Ramos (cell line): ENCODE measurements around the gene TPT1.

Source experiments
- in situ Hi-C: fragments of 300-500 bp; cut with MboI; formaldehyde crosslinking; loops from one replicate; pipeline ENCODE4 v1.14.3; 2022; ENCODE audit warnings: low sequenced_read_pairs; ENCODE audit not compliant: unreplicated experiment

TPT1 gene

GRCh38 chr13:45337395-45337794 is 3.6 kb downstream of the TPT1 start:
- in situ Hi-C loops = no loop called here

DNA sequence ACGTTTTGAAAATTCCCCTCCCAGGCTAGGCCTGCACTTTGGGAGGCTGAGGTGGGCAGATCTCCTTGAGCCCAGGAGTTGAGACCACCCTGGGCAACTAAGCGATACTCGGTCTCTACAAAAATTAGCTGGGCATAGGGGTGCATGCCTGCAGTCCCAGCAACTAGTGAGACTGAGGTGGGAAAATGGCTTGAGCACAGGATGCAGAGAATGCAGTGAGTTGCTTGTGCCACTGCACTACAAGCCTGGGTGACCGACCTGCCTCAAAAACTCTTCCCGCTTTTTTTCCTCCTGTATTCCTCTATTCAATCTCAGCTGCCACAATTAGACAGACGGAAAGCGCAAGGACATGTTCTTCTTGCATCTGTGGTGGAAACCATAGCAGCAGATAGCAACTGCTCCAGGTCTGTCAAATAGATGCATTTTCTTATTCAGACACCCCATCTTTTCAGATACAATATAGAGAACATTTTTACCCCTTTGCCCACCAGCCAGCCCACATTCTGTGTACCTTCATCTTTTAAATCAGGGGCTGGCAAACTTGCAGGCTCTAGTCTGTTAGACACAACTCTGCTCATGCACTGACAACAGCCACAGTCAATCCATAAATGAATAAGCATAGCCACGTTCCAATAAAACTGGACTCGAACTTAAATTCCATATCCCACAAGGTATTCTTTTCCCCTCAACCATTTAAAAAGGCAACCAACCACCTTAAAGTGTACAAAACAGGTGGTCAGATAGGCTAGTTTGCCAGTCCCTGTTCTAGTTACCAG is 4.8 kb downstream of the TPT1 start:
- in situ Hi-C loops = no loop called here

- in situ Hi-C loops = no loop called here
These were observed 5.5 kb downstream of the TPT1 start for GRCh38 chr13:45335397-45336024.

DNA sequence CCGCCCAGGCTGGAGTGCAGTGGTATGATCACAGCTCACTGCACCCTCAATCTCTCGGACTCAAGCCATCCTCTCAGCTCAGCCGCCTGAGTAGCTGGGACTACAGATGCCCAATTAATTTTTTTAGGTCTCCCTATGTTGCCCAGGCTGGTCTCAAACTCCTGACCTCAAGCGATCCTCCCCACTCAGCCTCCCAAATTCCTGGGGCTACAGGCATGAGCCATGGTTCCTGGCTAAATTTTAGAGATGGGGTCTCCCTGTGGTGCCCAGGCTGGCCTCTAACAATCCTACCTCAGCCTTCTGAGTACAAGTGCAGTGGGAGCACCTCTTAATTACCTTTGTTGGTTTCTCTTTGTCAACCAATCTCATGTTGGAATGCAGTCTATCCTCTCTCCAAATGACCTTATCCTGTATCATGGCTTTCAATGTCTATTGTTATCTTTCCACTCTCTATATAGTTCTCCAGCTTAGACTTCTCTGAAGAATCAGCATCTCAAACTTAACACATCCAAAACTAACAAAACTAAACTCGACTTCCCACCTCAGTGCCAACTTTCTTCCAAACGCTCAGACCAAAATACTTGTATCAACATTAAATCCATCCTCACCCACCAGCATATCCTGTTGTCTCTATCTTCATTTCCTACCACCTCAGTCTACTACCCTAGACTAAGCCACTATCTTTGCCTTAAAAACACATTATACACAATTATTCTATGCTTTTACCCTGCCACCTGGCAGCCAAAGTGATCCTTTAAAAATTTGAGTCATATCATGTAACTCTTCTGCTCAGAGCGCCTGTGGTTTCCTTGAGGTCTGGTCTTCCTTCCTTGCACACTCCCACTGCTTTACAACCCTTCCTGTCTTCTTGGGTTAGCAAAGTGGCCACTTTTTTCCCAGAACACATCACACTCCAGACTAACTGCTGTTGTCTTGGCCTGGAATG is 6.7 kb downstream of the TPT1 start:
- in situ Hi-C loops = no loop called here

GRCh38 chr13:45333251-45333976 is 7.6 kb downstream of the TPT1 start:
- in situ Hi-C loops = no loop called here

DNA sequence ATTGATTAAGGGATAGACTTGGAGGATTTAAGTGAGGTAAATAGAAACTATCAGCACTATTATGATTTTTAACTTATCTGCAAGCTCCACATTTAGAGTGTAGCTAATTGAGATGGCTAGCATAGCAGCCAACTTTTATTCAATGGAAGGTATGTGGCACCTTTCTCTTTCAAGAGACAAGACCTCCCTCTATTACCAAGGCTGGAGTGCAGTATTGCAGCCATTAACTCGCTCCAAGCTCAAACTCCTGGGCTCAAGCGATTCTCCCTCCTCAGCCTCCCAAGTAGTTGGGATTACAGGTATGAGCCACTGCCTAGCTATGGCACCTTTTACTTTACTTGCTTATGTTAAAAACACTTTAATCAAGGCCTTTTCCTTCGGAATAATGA is 8.2 kb downstream of the TPT1 start:
- in situ Hi-C loops = no loop called here

GRCh38 chr13:45332036-45332830 is 8.8 kb downstream of the TPT1 start:
- in situ Hi-C loops = no loop called here

- in situ Hi-C loops = no loop called here
These were observed 9.3 kb downstream of the TPT1 start for GRCh38 chr13:45331692-45332035.

DNA sequence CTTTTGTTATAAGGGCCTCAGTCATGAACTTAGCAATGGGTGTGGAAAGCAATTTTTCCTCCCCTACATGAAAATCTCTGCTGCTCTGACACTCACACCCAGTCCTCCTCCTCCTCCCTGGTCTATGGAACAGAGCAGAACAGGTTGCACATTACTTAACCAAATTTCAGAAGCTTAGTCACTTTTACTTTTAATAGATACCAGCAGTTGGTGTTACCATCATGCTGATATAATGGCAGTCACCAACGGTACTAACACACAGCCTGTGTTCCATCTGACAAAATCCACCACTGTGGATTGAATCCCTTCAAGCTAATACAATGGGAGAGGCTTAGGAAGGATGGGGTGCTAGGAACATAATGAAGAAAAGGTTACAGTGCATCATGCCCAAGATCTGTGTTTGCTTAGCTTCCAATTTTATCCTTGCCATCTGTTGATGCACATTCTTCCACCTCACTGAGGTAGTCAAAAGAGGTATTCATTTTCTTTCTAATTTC is 9.8 kb downstream of the TPT1 start:
- in situ Hi-C loops = no loop called here

DNA sequence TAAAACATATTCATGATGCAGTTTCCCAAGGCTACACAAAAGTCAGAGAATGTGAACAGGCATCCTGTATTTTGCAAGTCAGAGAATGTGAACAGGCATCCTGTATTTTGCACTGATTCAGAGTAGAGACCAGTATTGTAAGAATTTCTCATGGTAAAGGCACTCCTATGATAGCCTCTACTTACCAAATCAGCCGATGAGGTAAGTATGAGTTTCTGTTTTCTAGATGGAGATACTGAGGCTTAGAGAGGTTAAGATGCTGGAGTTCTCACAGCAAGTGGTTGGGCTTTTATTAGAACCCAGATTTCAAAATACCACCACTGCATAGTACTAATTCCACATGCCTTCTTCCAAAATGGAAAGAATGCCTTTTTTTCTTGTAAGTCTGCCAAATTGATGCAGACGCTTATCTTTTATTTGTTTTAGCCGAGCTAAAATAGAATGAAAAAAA is 12.3 kb downstream of the TPT1 start:
- in situ Hi-C loops = no loop called here

- in situ Hi-C loops = no loop called here
These were observed 13.6 kb downstream of the TPT1 start for GRCh38 chr13:45327253-45327955.

- in situ Hi-C loops = no loop called here
These were observed 15.2 kb downstream of the TPT1 start for GRCh38 chr13:45325806-45326205.

DNA sequence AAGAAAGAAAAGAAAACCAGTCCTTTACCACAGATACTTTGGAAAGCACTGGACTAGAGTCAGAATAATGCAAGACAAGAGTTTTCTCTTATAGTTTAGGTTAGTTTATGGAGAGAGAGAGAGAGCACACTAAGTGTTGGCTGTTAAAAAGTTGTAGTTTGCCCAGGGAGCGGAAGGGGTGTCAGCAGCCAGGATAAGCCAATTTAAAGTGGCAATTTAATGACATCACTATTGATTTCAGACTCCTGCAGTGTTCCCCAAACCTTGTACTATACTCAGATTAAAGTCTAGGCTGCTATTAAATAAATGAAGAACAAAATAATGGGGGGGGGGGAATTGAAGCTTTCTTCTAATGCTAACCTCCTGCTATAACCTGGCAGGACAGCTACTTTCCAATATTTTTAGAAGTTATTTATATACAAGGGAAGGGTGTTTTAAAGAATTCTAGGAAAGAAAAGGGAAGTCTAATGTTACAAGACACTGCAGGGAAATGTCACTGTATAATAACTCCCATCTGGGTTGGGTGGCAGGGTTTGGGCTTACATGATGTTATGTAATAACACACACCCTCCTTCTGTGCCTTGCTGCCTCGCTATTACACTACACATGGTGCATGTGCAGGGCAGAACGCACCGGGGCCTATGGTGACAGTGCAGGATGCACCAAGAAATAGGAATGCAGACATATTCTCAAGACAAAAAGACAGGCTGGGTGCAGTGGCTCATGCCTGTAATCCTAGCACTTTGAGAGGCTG is 19.9 kb downstream of the TPT1 start:
- in situ Hi-C loops = loop anchor here (25.0 kb wide), 2 partner anchors 834 to 1434 kb away; partner anchors contain the start of genes CCDC122 and LACC1

GRCh38 chr13:45316996-45317395 is 24.0 kb downstream of the TPT1 start:
- in situ Hi-C loops = loop anchor here (25.0 kb wide), 2 partner anchors 830 to 1430 kb away; partner anchors contain the start of genes CCDC122 and LACC1

DNA sequence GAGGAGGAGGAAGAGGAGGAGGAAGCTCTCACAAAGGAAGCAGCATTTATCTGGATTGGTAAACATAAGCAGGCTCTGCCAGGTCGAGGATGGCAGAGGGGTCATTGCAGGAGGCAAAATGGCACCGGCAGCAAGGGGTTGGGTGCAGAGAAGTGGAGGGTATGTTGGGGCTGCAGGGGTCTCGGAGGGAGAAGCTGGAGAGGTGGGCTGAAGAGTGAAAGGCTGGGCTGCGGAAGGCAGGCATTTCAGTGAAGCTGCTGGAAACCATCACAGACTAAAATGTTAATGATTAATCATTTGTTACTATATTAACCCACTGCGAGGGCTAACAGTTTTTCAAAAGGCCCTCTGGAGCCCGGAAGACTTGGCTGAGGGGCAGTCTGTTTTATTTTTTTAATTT is 24.6 kb downstream of the TPT1 start:
- in situ Hi-C loops = loop anchor here (25.0 kb wide), 2 partner anchors 829 to 1429 kb away; partner anchors contain the start of genes CCDC122 and LACC1

DNA sequence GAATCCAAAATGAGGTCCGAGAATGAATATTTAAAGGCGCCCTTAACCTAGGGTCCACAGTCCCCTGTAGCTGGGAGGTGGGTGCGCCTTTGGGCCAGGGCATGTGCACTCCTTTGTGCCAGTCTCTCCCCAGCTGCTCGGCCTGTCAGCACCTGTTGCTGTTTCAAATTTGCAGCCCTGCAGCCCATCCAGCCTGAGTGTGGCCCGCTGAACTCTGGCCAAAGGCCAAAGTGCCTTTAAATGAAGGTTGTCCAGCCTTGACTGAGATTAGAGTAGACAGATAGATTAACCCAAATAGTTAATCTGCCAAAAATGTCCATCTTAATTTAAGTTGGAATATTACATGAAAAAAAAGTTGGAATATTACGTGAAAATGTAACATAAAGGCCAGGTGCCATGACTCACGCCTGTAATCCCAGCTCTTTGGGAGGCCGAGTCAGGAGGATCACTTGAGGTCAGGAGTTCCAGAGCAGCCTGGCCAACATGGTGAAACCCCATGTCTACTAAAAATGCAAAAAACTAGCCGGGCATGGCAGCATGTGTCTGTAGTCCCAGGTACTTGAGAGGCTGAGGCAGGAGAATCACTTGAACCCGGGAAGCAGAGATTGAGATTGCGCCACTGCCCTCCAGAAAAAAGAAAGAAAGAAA is 25.3 kb downstream of the TPT1 start:
- in situ Hi-C loops = loop anchor here (25.0 kb wide), 2 partner anchors 828 to 1428 kb away; partner anchors contain the start of genes CCDC122 and LACC1

DNA sequence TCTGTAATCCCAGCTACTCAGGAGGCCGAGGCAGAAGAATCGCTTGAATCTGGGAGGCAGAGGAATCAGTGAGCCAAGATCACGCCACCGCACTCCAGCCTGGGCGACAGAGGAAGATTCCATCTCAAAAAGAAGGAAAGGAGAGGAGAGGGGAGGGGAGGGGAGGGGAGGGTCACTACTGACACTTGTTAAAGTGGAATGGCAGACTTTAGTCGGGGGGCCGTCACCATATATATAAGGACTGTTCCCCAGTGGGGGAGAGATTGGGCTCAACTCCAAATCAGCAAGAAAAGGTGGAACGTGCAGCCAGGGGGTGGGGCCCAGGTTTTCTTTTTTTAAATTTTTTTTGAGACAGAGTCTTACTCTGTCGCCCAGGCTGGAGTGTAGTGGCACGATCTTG is 26.2 kb downstream of the TPT1 start:
- in situ Hi-C loops = loop anchor here (25.0 kb wide), 2 partner anchors 828 to 1428 kb away; partner anchors contain the start of genes CCDC122 and LACC1
